ENCODE measurements around the gene TRMT61A.
"Not testable (repeated sequence)": the region's sequence is repeated elsewhere in the genome, so short reads cannot be mapped to it uniquely, and the experiment has no call there.

TRMT61A gene

GRCh38 chr14:103509864-103510723 lies 18.9 kb upstream of the TRMT61A start:
- DNase-seq, result no peak

- DNase-seq, result no peak
These were observed 18.0 kb upstream of the TRMT61A start for GRCh38 chr14:103510724-103511693.

GRCh38 chr14:103512180-103512579 lies 16.8 kb upstream of the TRMT61A start:
- DNase-seq, result not testable (repeated sequence)

- DNase-seq, result peak; percentile 94
These were observed 16.0 kb upstream of the TRMT61A start for GRCh38 chr14:103512701-103513611.

GRCh38 chr14:103514596-103515421 lies 14.2 kb upstream of the TRMT61A start:
- DNase-seq, result no peak

- no peak for DNase-seq
These were observed 12.4 kb upstream of the TRMT61A start for GRCh38 chr14:103516426-103517173.

- DNase-seq, result no peak
These were observed 11.8 kb upstream of the TRMT61A start for GRCh38 chr14:103517174-103517566.

- no peak for DNase-seq
These were observed 11.1 kb upstream of the TRMT61A start for GRCh38 chr14:103517721-103518421.

GRCh38 chr14:103518422-103519042 lies 10.5 kb upstream of the TRMT61A start:
- peak; percentile 30 for DNase-seq

GRCh38 chr14:103519043-103519836 lies 9.8 kb upstream of the TRMT61A start:
- no peak for DNase-seq

GRCh38 chr14:103519837-103520212 lies 9.2 kb upstream of the TRMT61A start:
- DNase-seq, result no peak

GRCh38 chr14:103520269-103520656 lies 8.7 kb upstream of the TRMT61A start:
- DNase-seq, result no peak

- DNase-seq, result peak; percentile 83
These were observed 8.1 kb upstream of the TRMT61A start for GRCh38 chr14:103520657-103521437.

GRCh38 chr14:103521438-103521950 lies 7.5 kb upstream of the TRMT61A start:
- no peak for DNase-seq

GRCh38 chr14:103521951-103522563 lies 6.9 kb upstream of the TRMT61A start:
- peak; percentile 42 for DNase-seq

GRCh38 chr14:103522649-103523574 lies 6.1 kb upstream of the TRMT61A start, which contains the start of gene CKB:
Gene CKB (minus strand): TSS chr14:103522830. CDS start chr14:103522493, 337 bp downstream.
- peak; percentile 88 for DNase-seq
